Dedifferentiated amniotic fluid mesenchymal stem cell (primary cell): ENCODE results near the gene APLP1.
"Not testable (repeated sequence)": the region's sequence is repeated elsewhere in the genome, so short reads cannot be mapped to it uniquely, and the experiment has no call there.

ENCODE experiments used
- DNase-seq: peaks from one replicate; pipeline ENCODE4 v3.0.0-alpha.2; 2016; ENCODE audit errors: extremely low spot score

APLP1 gene

GRCh38 chr19:35852029-35852780 is 16.2 kb upstream of the APLP1 start, which contains the start of gene NPHS1:
NPHS1 (minus strand) TSS chr19:35852504; CDS start chr19:35851837, 667 bp downstream.
- no peak for DNase-seq

GRCh38 chr19:35853038-35853756 is 15.2 kb upstream of the APLP1 start:
- no peak for DNase-seq

- no peak for DNase-seq
These were observed 11.7 kb upstream of the APLP1 start, which contains the start of gene KIRREL2 for GRCh38 chr19:35856546-35857149. KIRREL2 (plus strand) TSS chr19:35856911; CDS start chr19:35857120, 209 bp downstream.

- DNase-seq, result no peak
These were observed 10.1 kb upstream of the APLP1 start for GRCh38 chr19:35858311-35858710.

- DNase-seq, result no peak
These were observed 9.0 kb upstream of the APLP1 start for GRCh38 chr19:35859414-35859813.

- DNase-seq, result no peak
These were observed 7.9 kb upstream of the APLP1 start for GRCh38 chr19:35860436-35860817.

- DNase-seq, result no peak
These were observed 7.3 kb upstream of the APLP1 start for GRCh38 chr19:35860818-35861639.

GRCh38 chr19:35861640-35862160 is 6.7 kb upstream of the APLP1 start:
- DNase-seq, result no peak

GRCh38 chr19:35862528-35862927 is 5.8 kb upstream of the APLP1 start:
- DNase-seq, result no peak

- DNase-seq, result no peak
These were observed 5.4 kb upstream of the APLP1 start for GRCh38 chr19:35863018-35863417.

GRCh38 chr19:35868823-35869326 is 501 bp downstream of the APLP1 start:
- no peak for DNase-seq

- DNase-seq, result peak; percentile 29
These were observed 1.2 kb downstream of the APLP1 start for GRCh38 chr19:35869327-35870123.

- not testable (repeated sequence) for DNase-seq
These were observed 1.9 kb downstream of the APLP1 start for GRCh38 chr19:35870124-35870736.

GRCh38 chr19:35870798-35871197 is 2.4 kb downstream of the APLP1 start:
- no peak for DNase-seq

GRCh38 chr19:35871611-35872010 is 3.2 kb downstream of the APLP1 start:
- no peak for DNase-seq

GRCh38 chr19:35872180-35872579 is 3.8 kb downstream of the APLP1 start:
- DNase-seq, result no peak

GRCh38 chr19:35874392-35874930 is 6.1 kb downstream of the APLP1 start:
- no peak for DNase-seq

- no peak for DNase-seq
These were observed 10.7 kb downstream of the APLP1 start for GRCh38 chr19:35879068-35879467.

GRCh38 chr19:35879770-35880317 is 11.5 kb downstream of the APLP1 start:
- peak; percentile 89 for DNase-seq
